MCF 10A (cell line): Measurements from ENCODE around the gene RAD54L2. TPM values are rescaled to one million over a fixed set of nuclear protein-coding genes. Genes with fewer than 3 reads are reported as not detected.

ENCODE experiments used
- BruUV-seq: library from RNA; stranded (reverse); fragments of 400-500 nt; replicated peaks from 2 replicates; lab custom pipeline; 2021; lab: Mats Ljungman, UMichigan
- CTCF ChIA-PET: fragments of 300-600 bp; sonication (Branson Sonifier 250); formaldehyde crosslinking; extraction: SDS; loops from one replicate; lab custom pipeline; 2021; ENCODE audit warnings: antibody characterized with exemption, inconsistent platforms; lab: Yijun Ruan, JAX
- POLR2A ChIA-PET: fragments of 300-600, 350-650 bp; sonication (Branson Sonifier 250); formaldehyde crosslinking; extraction: SDS; loops from one replicate; lab custom pipeline; 2020; ENCODE audit warnings: antibody characterized with exemption, inconsistent platforms; lab: Yijun Ruan, JAX
- DNase-seq: peaks from one replicate; pipeline ENCODE4 v3.0.0-alpha.2; 2018; ENCODE audit not compliant: unreplicated experiment
- H3K27ac Mint-ChIP-seq: one replicate; pipeline ENCODE4 v1.8.0; 2022; ENCODE audit warnings: mild to moderate bottlenecking, low read depth, mixed read lengths; ENCODE audit not compliant: unreplicated experiment
- H3K27me3 Mint-ChIP-seq: one replicate; pipeline ENCODE4 v1.8.0; 2022; ENCODE audit warnings: mixed read lengths; ENCODE audit not compliant: insufficient read depth, unreplicated experiment
- H3K36me3 Mint-ChIP-seq: one replicate; pipeline ENCODE4 v1.8.0; 2022; ENCODE audit warnings: mild to moderate bottlenecking, moderate library complexity, mixed read lengths; ENCODE audit not compliant: insufficient read depth, unreplicated experiment
- H3K4me1 Mint-ChIP-seq: one replicate; pipeline ENCODE4 v1.8.0; 2022; ENCODE audit warnings: mixed read lengths; ENCODE audit not compliant: insufficient read depth, unreplicated experiment
- H3K4me3 Mint-ChIP-seq: one replicate; pipeline ENCODE4 v1.8.0; 2022; ENCODE audit warnings: mild to moderate bottlenecking, moderate library complexity, mixed read lengths; ENCODE audit not compliant: unreplicated experiment
- H3K9me3 Mint-ChIP-seq: one replicate; pipeline ENCODE4 v1.8.0; 2022; ENCODE audit warnings: mixed read lengths; ENCODE audit not compliant: unreplicated experiment
- intact Hi-C: fragments of 100-400 bp; cut with micrococcal nuclease; formaldehyde crosslinking; loops from 2 replicates; pipeline ENCODE4 v1.14.1; 2022
- total RNA-seq: library from RNA; stranded (reverse); gene quantifications from 2 replicates; pipeline ENCODE4 v1.2.3, GENCODE V29; 2022
- TF ChIP-seq, protein P1 (sequence below): fragments of 200-600 bp; IDR thresholded peaks from one replicate; pipeline ENCODE4 v1.8.0; 2022; ENCODE audit warnings: antibody characterized with exemption, mild to moderate bottlenecking; ENCODE audit not compliant: unreplicated experiment

RAD54L2 gene
- total RNA-seq, 1 experiment from 2014 or later: 23.5 TPM

DNA sequence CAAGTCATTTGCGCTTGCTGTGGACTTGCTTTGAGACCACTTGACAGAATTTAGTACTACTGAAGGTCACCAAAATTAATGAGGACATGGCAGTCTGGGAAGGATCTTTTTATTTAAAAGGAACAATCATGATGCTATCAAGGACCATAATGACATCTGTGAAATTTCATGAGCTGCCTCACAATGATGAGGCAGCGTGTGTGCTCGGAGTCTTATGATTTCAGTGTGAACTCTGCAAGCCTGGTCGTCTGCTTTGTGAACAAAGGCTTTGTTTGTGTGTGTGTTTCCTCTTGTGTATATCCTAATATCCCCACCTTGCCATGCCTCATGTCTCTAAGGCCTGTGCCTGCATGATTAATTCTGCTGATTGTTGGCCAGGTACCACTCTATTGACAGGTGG lies 46.7 kb downstream of the RAD54L2 start:
- Mint-ChIP-seq H3K27ac (no peak overlapping the region), H3K4me3 (no peak overlapping the region)
- intact Hi-C loops: no loop called here

DNA sequence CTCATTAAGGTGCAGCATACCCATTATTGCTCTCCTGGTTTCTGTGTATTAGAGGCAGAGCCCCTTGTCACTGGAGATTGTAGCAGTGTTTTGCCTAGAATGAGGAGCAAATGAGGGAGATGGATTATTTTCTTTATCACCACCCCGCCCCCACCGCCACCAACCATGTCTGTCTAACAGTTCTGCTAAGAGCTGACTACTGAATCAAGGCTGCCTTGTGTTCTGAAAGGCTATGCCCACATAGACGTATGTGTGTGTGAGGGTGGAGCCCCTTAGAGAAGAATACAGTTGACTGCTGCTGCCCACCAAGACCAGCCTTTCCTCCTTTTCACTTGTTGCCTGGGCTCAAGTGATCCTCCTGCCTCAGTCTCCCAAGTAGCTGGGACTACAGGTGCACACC lies 47.4 kb downstream of the RAD54L2 start:
- POLR2A ChIA-PET: interaction anchor here (1.7 kb wide), 1 partner anchor 11 kb away, joined by 5 read pairs; no protein-coding TSS in a partner anchor
- H3K27ac Mint-ChIP-seq: no peak overlapping the region
- DNase-seq: no peak
- intact Hi-C loops: no loop called here
- CTCF ChIA-PET: interaction anchor here (0.9 kb wide), 1 partner anchor 10 kb away, joined by 3 read pairs; no protein-coding TSS in a partner anchor
- H3K36me3 Mint-ChIP-seq: peaks cover 23% of the 10 kb centered on the region
- H3K4me1 Mint-ChIP-seq: no peaks in the 10 kb centered on the region
- H3K4me3 Mint-ChIP-seq: no peak overlapping the region
- H3K27me3 Mint-ChIP-seq: no peaks in the 10 kb centered on the region
- no TSS peak for BruUV-seq
- TF ChIP-seq, protein P1, sequence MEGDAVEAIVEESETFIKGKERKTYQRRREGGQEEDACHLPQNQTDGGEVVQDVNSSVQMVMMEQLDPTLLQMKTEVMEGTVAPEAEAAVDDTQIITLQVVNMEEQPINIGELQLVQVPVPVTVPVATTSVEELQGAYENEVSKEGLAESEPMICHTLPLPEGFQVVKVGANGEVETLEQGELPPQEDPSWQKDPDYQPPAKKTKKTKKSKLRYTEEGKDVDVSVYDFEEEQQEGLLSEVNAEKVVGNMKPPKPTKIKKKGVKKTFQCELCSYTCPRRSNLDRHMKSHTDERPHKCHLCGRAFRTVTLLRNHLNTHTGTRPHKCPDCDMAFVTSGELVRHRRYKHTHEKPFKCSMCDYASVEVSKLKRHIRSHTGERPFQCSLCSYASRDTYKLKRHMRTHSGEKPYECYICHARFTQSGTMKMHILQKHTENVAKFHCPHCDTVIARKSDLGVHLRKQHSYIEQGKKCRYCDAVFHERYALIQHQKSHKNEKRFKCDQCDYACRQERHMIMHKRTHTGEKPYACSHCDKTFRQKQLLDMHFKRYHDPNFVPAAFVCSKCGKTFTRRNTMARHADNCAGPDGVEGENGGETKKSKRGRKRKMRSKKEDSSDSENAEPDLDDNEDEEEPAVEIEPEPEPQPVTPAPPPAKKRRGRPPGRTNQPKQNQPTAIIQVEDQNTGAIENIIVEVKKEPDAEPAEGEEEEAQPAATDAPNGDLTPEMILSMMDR: no peak
- H3K9me3 Mint-ChIP-seq: no peaks in the 10 kb centered on the region

More for the DNA sequence above, 46.7 kb downstream of the RAD54L2 start:
- BruUV-seq: no TSS peak
- TF ChIP-seq, protein P1: no peak
- H3K36me3 Mint-ChIP-seq: peaks cover 21% of the 10 kb centered on the region
- DNase-seq: no peak
- H3K4me1 Mint-ChIP-seq: no peaks in the 10 kb centered on the region
- POLR2A ChIA-PET: interaction anchor here (1.7 kb wide), 1 partner anchor 12 kb away, joined by 5 read pairs; no protein-coding TSS in a partner anchor
- H3K27me3 Mint-ChIP-seq: no peaks in the 10 kb centered on the region
- H3K9me3 Mint-ChIP-seq: no peaks in the 10 kb centered on the region
- CTCF ChIA-PET: interaction anchor here (0.6 to 0.9 kb wide), 2 partner anchors 8 to 11 kb away, joined by 3 read pairs; no protein-coding TSS in a partner anchor

Other genes starting within 250 kb of the RAD54L2 start
- gene MANF, start 153.4 kb upstream of the RAD54L2 start, total RNA-seq: 271 and 273 TPM in 2 replicates
- 32.5 and 33.6 TPM in 2 replicates for gene RBM15B, start 147.4 kb upstream of the RAD54L2 start, total RNA-seq
- 17.9 and 19.7 TPM in 2 replicates for gene DCAF1, start 38.7 kb upstream of the RAD54L2 start, total RNA-seq
- gene TEX264, start 132.5 kb downstream of the RAD54L2 start, total RNA-seq: 41.3 and 46.4 TPM in 2 replicates
- gene GRM2, start 168.3 kb downstream of the RAD54L2 start, total RNA-seq: 0.23 and 0.44 TPM in 2 replicates
- not detected in 2 replicates for gene IQCF6, start 240.5 kb downstream of the RAD54L2 start, total RNA-seq